Endothelial cell of umbilical vein (primary cell): ENCODE data around the gene RPL18. TPM values are rescaled to one million over a fixed set of nuclear protein-coding genes. Genes with fewer than 3 reads are reported as not detected.

ENCODE experiments used
- BruUV-seq: library from RNA; stranded (reverse); fragments of 400-500 nt; replicated peaks from 2 replicates; lab custom pipeline; 2021; lab: Mats Ljungman, UMichigan
- CTCF ChIA-PET: fragments of 300-600, 350-600 bp; sonication (Branson Sonifier 250); formaldehyde crosslinking; loops from one replicate; lab custom pipeline; 2021; ENCODE audit warnings: antibody characterized with exemption, inconsistent platforms; lab: Charles Lee
- POLR2A ChIA-PET: fragments of 300-600, 350-600 bp; sonication (Branson Sonifier 250); formaldehyde crosslinking; loops from one replicate; lab custom pipeline; 2021; ENCODE audit warnings: antibody characterized with exemption, inconsistent platforms; lab: Charles Lee
- DNase-seq: peaks from one replicate; pipeline ENCODE4 v3.0.0-alpha.2; 2011; ENCODE audit warnings: low read depth, low spot score
- FAIRE-seq: peaks from 2 replicates; lab custom pipeline; 2011; peaks lifted over from hg19 to GRCh38; lab: Jason Lieb, UNC
- H2AFZ ChIP-seq: 2 replicates; pipeline ENCODE4 v1.6.0; 2012; ENCODE audit warnings: low read depth, low read length, control low read depth, inconsistent platforms
- H3K27ac ChIP-seq: 2 replicates; pipeline ENCODE4 v1.5.1; 2011; ENCODE audit warnings: low read depth, mild to moderate bottlenecking, control low read depth, low read length, moderate library complexity; ENCODE audit not compliant: insufficient read depth
- H3K27me3 ChIP-seq, 2 experiments: 2 replicates each; pipeline versions ENCODE4 v1.6.0 to v1.6.1; 2011; ENCODE audit warnings: low read length in 2 of 2, mixed read lengths in 1 of 2; ENCODE audit not compliant: control insufficient read depth in 2 of 2, insufficient read depth in 2 of 2
- H3K36me3 ChIP-seq, 2 experiments: 2 replicates in 1 of 2; 3 replicates in 1 of 2; pipeline ENCODE4 v1.5.1; 2011; ENCODE audit warnings: low read length in 2 of 2, mild to moderate bottlenecking in 1 of 2, moderate library complexity in 1 of 2; ENCODE audit not compliant: control insufficient read depth in 2 of 2, insufficient read depth in 2 of 2; ENCODE audit errors: extremely low read depth in 1 of 2
- H3K4me1 ChIP-seq: 3 replicates; pipeline ENCODE4 v1.5.1; 2011; ENCODE audit warnings: mild to moderate bottlenecking, low read length; ENCODE audit not compliant: control insufficient read depth, insufficient read depth; ENCODE audit errors: extremely low read depth
- H3K4me2 ChIP-seq: 2 replicates; pipeline ENCODE4 v1.6.1; 2011; ENCODE audit warnings: low read length, control low read depth, mixed read lengths; ENCODE audit not compliant: insufficient read depth
- H3K4me3 ChIP-seq, 3 experiments: fragments of 200-600 bp in 1 of 3; sonication (generic), shearing (Covaris generic) in 1 of 3; replicated peaks in 1 of 3; 2 replicates each; pipeline ENCODE4 v1.5.1; 2011 to 2016; ENCODE audit warnings: control low read depth in 3 of 3, low read length in 3 of 3, mild to moderate bottlenecking in 2 of 3, inconsistent platforms in 1 of 3, low read depth in 1 of 3, moderate library complexity in 1 of 3; ENCODE audit not compliant: insufficient read depth in 1 of 3
- H3K79me2 ChIP-seq: 2 replicates; pipeline ENCODE4 v1.6.0; 2012; ENCODE audit warnings: low read length, inconsistent platforms; ENCODE audit not compliant: control insufficient read depth, insufficient read depth
- H3K9ac ChIP-seq: replicated peaks from 2 replicates; pipeline ENCODE3; 2011; ENCODE audit warnings: low read length, control low read depth; ENCODE audit not compliant: insufficient read depth; ENCODE audit errors: extremely low read depth
- H3K9me1 ChIP-seq: replicated peaks from 3 replicates; pipeline ENCODE4 v1.6.0; 2011; ENCODE audit warnings: mild to moderate bottlenecking, low read length; ENCODE audit not compliant: control insufficient read depth, insufficient read depth; ENCODE audit errors: extremely low read depth
- H3K9me3 ChIP-seq: replicated peaks from 2 replicates; pipeline ENCODE4 v1.5.1; 2012; ENCODE audit warnings: low read length, inconsistent platforms; ENCODE audit not compliant: control insufficient read depth, insufficient read depth
- H4K20me1 ChIP-seq: replicated peaks from 2 replicates; pipeline ENCODE3; 2011; ENCODE audit warnings: mild to moderate bottlenecking, low read length; ENCODE audit not compliant: control insufficient read depth, insufficient read depth; ENCODE audit errors: extremely low read depth
- EZH2 ChIP-seq: IDR thresholded peaks from 2 replicates; pipeline ENCODE4 v1.6.1; 2012; ENCODE audit warnings: borderline replicate concordance, low read depth, mild to moderate bottlenecking, moderate library complexity, low read length, inconsistent platforms; ENCODE audit not compliant: severe bottlenecking
- FOS ChIP-seq: IDR thresholded peaks from 2 replicates; pipeline ENCODE4 v1.6.1; 2011; ENCODE audit warnings: mild to moderate bottlenecking, low read length, moderate library complexity, borderline replicate concordance; ENCODE audit not compliant: insufficient read depth
- GATA2 ChIP-seq: IDR thresholded peaks from 2 replicates; pipeline ENCODE4 v1.7.0; 2011; ENCODE audit warnings: low read depth, mild to moderate bottlenecking, moderate library complexity, mixed read lengths, low read length; ENCODE audit not compliant: insufficient read length, insufficient read depth
- JUN ChIP-seq: IDR thresholded peaks from 2 replicates; pipeline ENCODE4 v1.6.1; 2011; ENCODE audit warnings: borderline replicate concordance, low read depth; ENCODE audit not compliant: insufficient read length, insufficient read depth
- MAX ChIP-seq: IDR thresholded peaks from 2 replicates; pipeline ENCODE4 v1.6.1; 2011; ENCODE audit not compliant: insufficient read depth, insufficient read length
- MYC ChIP-seq: IDR thresholded peaks from one replicate; pipeline ENCODE4 v1.6.1; 2011; ENCODE audit warnings: mild to moderate bottlenecking, low read depth, low read length
- POLR2A ChIP-seq: IDR thresholded peaks from 2 replicates; pipeline ENCODE4 v1.6.1; 2012; ENCODE audit warnings: low read depth, mild to moderate bottlenecking, control low read depth, low read length
- POLR2AphosphoS5 ChIP-seq: IDR thresholded peaks from 2 replicates; pipeline ENCODE4 v1.6.1; 2012; ENCODE audit warnings: low read depth, mild to moderate bottlenecking, control low read depth, low read length, moderate library complexity; ENCODE audit not compliant: insufficient read depth
- dilution Hi-C: fragments of 300-500 bp; cut with MboI; formaldehyde crosslinking; loops from one replicate; pipeline ENCODE4 v1.15.0; 2019; ENCODE audit warnings: low sequenced_read_pairs; ENCODE audit not compliant: extremely low pct_ligation_motif_present
- intact Hi-C: fragments of 100-400 bp; cut with micrococcal nuclease; formaldehyde crosslinking; loops from one replicate; pipeline ENCODE4 v1.10.0; 2022
- polyA plus RNA-seq, 4 experiments: library from polyadenylated mRNA; depleted of rRNA in 3 of 4; stranded (reverse) in 3 of 4; unstranded in 1 of 4; fragments of >200 nt; gene quantifications; 2 replicates each; pipeline versions ENCODE4 v1.2.1 to v1.2.3, GENCODE V29; 2011 to 2012; ENCODE audit warnings: missing spikeins in 1 of 4
- total RNA-seq: library from RNA; stranded (reverse); gene quantifications from 2 replicates; pipeline ENCODE4 v1.2.3, GENCODE V29; 2021
- TF ChIP-seq, protein P1 (sequence below), 2 donors: IDR thresholded peaks; 1 replicate in 1 of 2; 2 replicates in 1 of 2; pipeline ENCODE4 v1.5.1; 2011; ENCODE audit warnings: low read length in 2 of 2, mild to moderate bottlenecking in 2 of 2, moderate library complexity in 2 of 2, control low read depth in 1 of 2, inconsistent platforms in 1 of 2, low read depth in 1 of 2; ENCODE audit not compliant: insufficient read depth in 1 of 2; ENCODE audit errors: extremely low read depth in 1 of 2

RPL18 gene
- total and polyA plus RNA-seq, 2 donors (not counting 3 experiments of a cell fraction or from before 2014, with no cell fraction given) = 1,407 to 2,154 TPM

- intact Hi-C loops = loop anchor here (5.0 to 10.0 kb wide), 2 partner anchors 337 to 359 kb away; partner anchors contain the start of genes GYS1 and RUVBL2
- DNase-seq = peak; percentile 53
- CTCF ChIA-PET = no interaction called here
- no peaks in the 10 kb centered on the region for H3K9me3 ChIP-seq
- peaks cover 34% of the 10 kb centered on the region for H3K4me1 ChIP-seq
- H3K36me3 ChIP-seq = no peaks in the 10 kb centered on the region
- peak; percentile 63 for FAIRE-seq
- POLR2A ChIA-PET = no interaction called here
- H4K20me1 ChIP-seq = no peaks in the 10 kb centered on the region
- peaks cover 3 to 13% of the 10 kb centered on the region in 2 experiments for H3K27me3 ChIP-seq
- dilution Hi-C loops = no loop called here
- peak overlapping the region in 1 of 3 experiments; percentile 34 for H3K4me3 ChIP-seq
- peak overlapping the region; percentile 15 for H2AFZ ChIP-seq
- TF ChIP-seq, protein P1, sequence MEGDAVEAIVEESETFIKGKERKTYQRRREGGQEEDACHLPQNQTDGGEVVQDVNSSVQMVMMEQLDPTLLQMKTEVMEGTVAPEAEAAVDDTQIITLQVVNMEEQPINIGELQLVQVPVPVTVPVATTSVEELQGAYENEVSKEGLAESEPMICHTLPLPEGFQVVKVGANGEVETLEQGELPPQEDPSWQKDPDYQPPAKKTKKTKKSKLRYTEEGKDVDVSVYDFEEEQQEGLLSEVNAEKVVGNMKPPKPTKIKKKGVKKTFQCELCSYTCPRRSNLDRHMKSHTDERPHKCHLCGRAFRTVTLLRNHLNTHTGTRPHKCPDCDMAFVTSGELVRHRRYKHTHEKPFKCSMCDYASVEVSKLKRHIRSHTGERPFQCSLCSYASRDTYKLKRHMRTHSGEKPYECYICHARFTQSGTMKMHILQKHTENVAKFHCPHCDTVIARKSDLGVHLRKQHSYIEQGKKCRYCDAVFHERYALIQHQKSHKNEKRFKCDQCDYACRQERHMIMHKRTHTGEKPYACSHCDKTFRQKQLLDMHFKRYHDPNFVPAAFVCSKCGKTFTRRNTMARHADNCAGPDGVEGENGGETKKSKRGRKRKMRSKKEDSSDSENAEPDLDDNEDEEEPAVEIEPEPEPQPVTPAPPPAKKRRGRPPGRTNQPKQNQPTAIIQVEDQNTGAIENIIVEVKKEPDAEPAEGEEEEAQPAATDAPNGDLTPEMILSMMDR (IDR thresholded peaks at IDR 0.05; ENCODE audit: extremely low read depth in 1 of 2, insufficient read depth in 1 of 2, low read depth in 1 of 2, low read length in 2 of 2) = no peak
- TF ChIP-seq POLR2A = no peak
- no peak for TF ChIP-seq MYC
- TF ChIP-seq JUN = no peak
- no peak for TF ChIP-seq FOS
- no peak for TF ChIP-seq POLR2AphosphoS5
- no peak for TF ChIP-seq GATA2
- no peak for TF ChIP-seq EZH2
- no peak for TF ChIP-seq MAX
- H3K4me2 ChIP-seq = peak overlapping the region; percentile 37
- no peak overlapping the region for H3K27ac ChIP-seq
- BruUV-seq = no TSS peak
- no peaks in the 10 kb centered on the region for H3K79me2 ChIP-seq
- H3K9ac ChIP-seq = peak overlapping the region; percentile 4
- H3K9me1 ChIP-seq = no peaks in the 10 kb centered on the region
Measured at GRCh38 chr19:48635263-48635965, 16.4 kb upstream of the RPL18 start.
